ENCODE data around the gene SEMA6B.
A peak's percentile ranks its signal among the peaks of the same experiment; 100 is the strongest.

SEMA6B gene

DNA sequence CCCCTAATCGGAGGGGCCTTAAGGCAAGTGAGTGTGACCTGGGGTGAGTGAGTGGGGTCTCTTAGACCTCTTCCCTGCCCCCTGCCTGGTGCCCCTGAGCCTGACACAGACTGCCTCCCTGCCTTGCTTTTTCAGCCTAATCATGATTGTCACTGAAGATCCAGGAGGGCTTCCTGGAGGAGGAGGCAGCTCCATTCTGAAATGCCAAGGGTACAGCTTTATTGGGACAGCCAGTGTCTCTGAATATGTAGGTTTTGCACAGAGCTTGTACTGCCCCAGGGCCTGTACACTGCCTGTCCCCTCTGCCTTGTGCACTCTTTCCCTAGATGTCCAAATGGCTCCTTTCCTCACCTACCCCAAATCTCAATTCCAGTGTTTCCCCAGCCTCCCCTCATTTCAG is 26.1 kb upstream of the SEMA6B start:
- Histone ChIP-seq H4K20me1 (ENCODE audit: insufficient read depth, low read length) (no peaks in the 10 kb centered on the region), H3K79me2 (ENCODE audit: low read length) (peaks cover 4% of the 10 kb centered on the region), H3K27ac (ENCODE audit: low read length) (peak overlapping the region; percentile 76; the same call in 1 of the 2 replicates), H3K9me3 (ENCODE audit: insufficient read depth, low read length) (no peaks in the 10 kb centered on the region), H3K27me3 (ENCODE audit: low read depth, low read length) (no peaks in the 10 kb centered on the region), H3K36me3 (replicated peaks; ENCODE audit: low read depth, low read length) (no peaks in the 10 kb centered on the region), H3K4me3 (ENCODE audit: low read length) (peak overlapping the region; percentile 85), H3K4me2 (ENCODE audit: low read length) (peak overlapping the region; percentile 89), H3K9ac (ENCODE audit: low read length) (peak overlapping the region; percentile 86; the same call in 1 of the 2 replicates), H2AFZ (ENCODE audit: low read depth, low read length) (no peak overlapping the region), H3K4me1 (ENCODE audit: low read length) (peaks cover 51% of the 10 kb centered on the region)
- TF ChIP-seq EZH2phosphoT487 (IDR thresholded peaks at IDR 0.05; ENCODE audit: low read depth), result no peak
- TF ChIP-seq, protein P1, sequence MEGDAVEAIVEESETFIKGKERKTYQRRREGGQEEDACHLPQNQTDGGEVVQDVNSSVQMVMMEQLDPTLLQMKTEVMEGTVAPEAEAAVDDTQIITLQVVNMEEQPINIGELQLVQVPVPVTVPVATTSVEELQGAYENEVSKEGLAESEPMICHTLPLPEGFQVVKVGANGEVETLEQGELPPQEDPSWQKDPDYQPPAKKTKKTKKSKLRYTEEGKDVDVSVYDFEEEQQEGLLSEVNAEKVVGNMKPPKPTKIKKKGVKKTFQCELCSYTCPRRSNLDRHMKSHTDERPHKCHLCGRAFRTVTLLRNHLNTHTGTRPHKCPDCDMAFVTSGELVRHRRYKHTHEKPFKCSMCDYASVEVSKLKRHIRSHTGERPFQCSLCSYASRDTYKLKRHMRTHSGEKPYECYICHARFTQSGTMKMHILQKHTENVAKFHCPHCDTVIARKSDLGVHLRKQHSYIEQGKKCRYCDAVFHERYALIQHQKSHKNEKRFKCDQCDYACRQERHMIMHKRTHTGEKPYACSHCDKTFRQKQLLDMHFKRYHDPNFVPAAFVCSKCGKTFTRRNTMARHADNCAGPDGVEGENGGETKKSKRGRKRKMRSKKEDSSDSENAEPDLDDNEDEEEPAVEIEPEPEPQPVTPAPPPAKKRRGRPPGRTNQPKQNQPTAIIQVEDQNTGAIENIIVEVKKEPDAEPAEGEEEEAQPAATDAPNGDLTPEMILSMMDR (IDR thresholded peaks at IDR 0.05; ENCODE audit: low read depth, low read length), result no peak

DNA sequence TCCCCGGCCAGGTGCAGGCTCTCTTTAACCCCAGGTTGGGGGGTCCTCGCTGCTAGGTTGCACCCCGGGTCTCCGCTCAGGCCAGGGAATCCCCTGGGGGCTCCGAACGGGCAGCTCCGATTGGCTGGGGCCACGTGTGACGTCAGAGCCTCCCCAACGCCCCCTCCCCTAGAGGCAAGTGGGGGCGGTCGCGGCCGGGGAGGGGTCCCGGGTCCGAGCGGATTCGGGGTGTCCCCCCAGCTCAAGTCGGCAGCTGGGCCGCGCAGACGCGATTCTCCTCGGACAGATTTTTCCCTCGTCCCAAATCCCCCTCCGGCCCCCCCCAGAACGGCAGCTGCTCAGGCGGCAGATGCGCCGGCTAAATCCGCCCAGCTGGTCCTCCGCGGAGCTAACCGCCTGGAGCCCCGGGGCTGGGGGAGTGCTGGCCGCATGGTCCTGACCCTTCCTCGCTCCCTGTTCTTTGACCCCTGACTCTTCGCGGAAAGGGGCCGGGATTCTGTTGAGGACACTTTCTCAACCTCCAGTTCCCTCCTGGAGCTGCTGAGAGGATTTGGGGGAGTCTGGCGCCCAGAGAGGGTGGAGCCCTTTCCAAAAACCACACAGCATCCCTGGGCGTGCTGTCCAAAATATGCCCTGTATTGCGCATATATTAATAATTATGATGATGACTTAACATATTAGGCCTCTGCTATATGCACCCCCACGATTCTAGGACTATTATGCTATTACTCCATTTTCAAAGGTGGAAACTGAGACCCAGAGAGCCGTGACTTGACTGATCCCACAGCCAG is 25.4 kb upstream of the SEMA6B start:
- no peaks in the 10 kb centered on the region for H4K20me1 ChIP-seq (ENCODE audit: insufficient read depth, low read length)
- no peaks in the 10 kb centered on the region for H3K36me3 ChIP-seq (replicated peaks; ENCODE audit: low read depth, low read length)
- H3K4me3 ChIP-seq (ENCODE audit: low read length), result peak overlapping the region; percentile 85
- peak overlapping the region; percentile 76 for H3K27ac ChIP-seq (ENCODE audit: low read length)
- peak overlapping the region; percentile 89 for H3K4me2 ChIP-seq (ENCODE audit: low read length)
- peaks cover 56% of the 10 kb centered on the region for H3K4me1 ChIP-seq (ENCODE audit: low read length)
- H3K27me3 ChIP-seq (ENCODE audit: low read depth, low read length), result no peaks in the 10 kb centered on the region
- H3K9ac ChIP-seq (ENCODE audit: low read length), result peak overlapping the region; percentile 86
- H3K79me2 ChIP-seq (ENCODE audit: low read length), result peaks cover 11% of the 10 kb centered on the region
- TF ChIP-seq EZH2phosphoT487 (IDR thresholded peaks at IDR 0.05; ENCODE audit: low read depth), result no peak
- TF ChIP-seq, protein P1 (IDR thresholded peaks at IDR 0.05; ENCODE audit: low read depth, low read length), result no peak
- H2AFZ ChIP-seq (ENCODE audit: low read depth, low read length), result peak overlapping the region; percentile 9; the same call in 1 of the 2 replicates
- no peaks in the 10 kb centered on the region for H3K9me3 ChIP-seq (ENCODE audit: insufficient read depth, low read length)

DNA sequence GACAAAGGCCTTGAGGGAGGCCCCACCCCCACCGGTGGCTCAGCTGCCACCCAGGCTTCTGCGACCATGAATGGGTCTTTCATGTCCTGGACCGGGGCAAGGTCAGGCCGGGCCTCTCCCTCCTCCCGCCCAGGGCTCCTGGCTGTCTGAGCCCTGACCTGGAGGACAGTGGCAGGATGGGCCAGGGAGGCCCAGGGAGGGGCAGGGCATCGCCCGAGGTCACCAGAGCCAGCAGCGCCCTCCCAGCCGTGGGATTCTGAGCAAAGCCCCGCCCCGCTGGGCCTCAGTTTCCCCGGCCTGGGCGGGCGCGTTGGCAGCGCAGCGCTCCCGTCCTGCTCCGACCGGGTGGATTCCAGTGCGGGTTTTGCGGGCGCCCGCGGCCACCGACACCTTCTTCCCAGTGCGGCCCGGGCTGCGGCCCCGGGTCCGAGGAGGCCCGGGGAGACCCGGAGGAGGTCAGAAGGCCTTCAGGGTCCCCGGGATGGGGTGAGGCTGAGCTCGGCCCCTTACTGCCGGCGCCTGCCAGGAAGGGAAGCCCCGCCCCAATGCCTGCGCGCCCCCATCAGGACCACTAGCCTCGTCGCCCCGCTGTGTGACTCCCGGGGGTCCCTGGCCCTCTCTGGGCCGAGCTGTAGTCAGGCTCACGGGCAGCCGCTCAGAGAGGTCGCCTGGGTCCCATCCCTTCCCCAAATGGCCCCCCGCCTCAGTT is 24.6 kb upstream of the SEMA6B start:
- Histone ChIP-seq H3K79me2 (ENCODE audit: low read length) (peaks cover 13% of the 10 kb centered on the region), H3K4me1 (ENCODE audit: low read length) (peaks cover 54% of the 10 kb centered on the region), H3K9ac (ENCODE audit: low read length) (peak overlapping the region; percentile 86), H3K36me3 (replicated peaks; ENCODE audit: low read depth, low read length) (no peaks in the 10 kb centered on the region), H3K27me3 (ENCODE audit: low read depth, low read length) (no peaks in the 10 kb centered on the region), H3K9me3 (ENCODE audit: insufficient read depth, low read length) (no peaks in the 10 kb centered on the region), H4K20me1 (ENCODE audit: insufficient read depth, low read length) (no peaks in the 10 kb centered on the region), H2AFZ (ENCODE audit: low read depth, low read length) (peak overlapping the region; percentile 9; the same call in 1 of the 2 replicates), H3K4me3 (ENCODE audit: low read length) (peak overlapping the region; percentile 85), H3K27ac (ENCODE audit: low read length) (peak overlapping the region; percentile 76), H3K4me2 (ENCODE audit: low read length) (peak overlapping the region; percentile 89)
- TF ChIP-seq, protein P1 (IDR thresholded peaks at IDR 0.05; ENCODE audit: low read depth, low read length), result no peak
- TF ChIP-seq EZH2phosphoT487 (IDR thresholded peaks at IDR 0.05; ENCODE audit: low read depth), result no peak
